KMS-11 (cell line): ENCODE measurements around the gene GPR153.

Experiments
- H2AFZ ChIP-seq: fragments of 200-600 bp; sonication (generic); 2 replicates; pipeline ENCODE4 v1.6.1; 2016; ENCODE audit warnings: antibody characterized with exemption, mixed run types, low read depth
- H3K27ac ChIP-seq: fragments of 200-600 bp; sonication (generic); 2 replicates; pipeline ENCODE4 v1.6.1; 2016; ENCODE audit warnings: mild to moderate bottlenecking, mixed run types
- H3K27me3 ChIP-seq: fragments of 200-600 bp; sonication (generic); 2 replicates; pipeline ENCODE4 v1.6.1; 2017; ENCODE audit warnings: mild to moderate bottlenecking, low read depth, mixed run types, moderate library complexity; ENCODE audit not compliant: insufficient read depth
- H3K36me3 ChIP-seq: fragments of 200-600 bp; sonication (generic); 2 replicates; pipeline ENCODE4 v1.6.1; 2017; ENCODE audit warnings: mild to moderate bottlenecking, mixed run types; ENCODE audit not compliant: insufficient read depth
- H3K4me1 ChIP-seq: fragments of 200-600 bp; sonication (generic); 2 replicates; pipeline ENCODE4 v1.6.1; 2016; ENCODE audit warnings: mild to moderate bottlenecking, low read depth, mixed run types; ENCODE audit not compliant: poor library complexity, severe bottlenecking
- H3K4me2 ChIP-seq: fragments of 200-600 bp; sonication (generic); 2 replicates; pipeline ENCODE4 v1.7.0; 2016; ENCODE audit warnings: mild to moderate bottlenecking, mixed run types
- H3K4me3 ChIP-seq: fragments of 200-600 bp; sonication (generic); IDR thresholded peaks from 2 replicates; pipeline ENCODE4 v1.6.1; 2017; ENCODE audit warnings: low read depth, low read length, mixed read lengths; ENCODE audit not compliant: insufficient read depth
- H3K79me2 ChIP-seq: fragments of 200-600 bp; sonication (generic); 2 replicates; pipeline ENCODE4 v1.6.1; 2016; ENCODE audit warnings: low read depth, mixed run types; ENCODE audit not compliant: insufficient read depth
- H3K9ac ChIP-seq: fragments of 200-600 bp; sonication (generic); 2 replicates; pipeline ENCODE4 v1.6.1; 2016; ENCODE audit warnings: mild to moderate bottlenecking, mixed run types
- H4K20me1 ChIP-seq: fragments of 200-600 bp; sonication (generic); 2 replicates; pipeline ENCODE4 v1.6.1; 2016; ENCODE audit warnings: mild to moderate bottlenecking, mixed run types; ENCODE audit not compliant: insufficient read depth
- CTCF ChIP-seq: fragments of 200-600 bp; sonication (generic); conservative IDR thresholded peaks from 2 replicates; pipeline ENCODE4 v1.6.1; 2017; ENCODE audit warnings: low read depth, mild to moderate bottlenecking, antibody characterized with exemption, low read length, moderate library complexity, mixed read lengths

GPR153 gene

DNA sequence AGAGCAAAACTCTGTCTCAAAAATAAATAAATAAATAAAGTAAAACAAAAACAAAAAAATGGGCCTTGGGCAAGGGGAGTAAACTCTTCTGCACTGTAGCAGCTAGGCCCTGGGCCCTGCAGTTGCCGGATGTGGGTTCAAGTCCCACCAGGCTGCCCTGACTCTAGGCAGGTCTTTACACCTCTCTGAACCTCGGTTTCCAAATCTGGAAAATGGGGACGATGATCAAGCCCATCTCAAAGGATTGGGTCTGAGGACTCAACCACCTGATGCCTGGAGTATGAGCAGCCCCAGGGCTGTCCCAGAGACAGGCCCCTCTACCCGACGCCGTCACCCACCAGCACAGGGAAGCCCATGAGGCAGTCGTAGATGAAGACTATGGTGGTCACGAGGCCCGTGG is 7.5 kb downstream of the GPR153 start:
- TF ChIP-seq CTCF, result no peak
- peaks cover 6% of the 10 kb centered on the region; the same call in 1 of the 2 replicates for H3K27me3 ChIP-seq
- H3K36me3 ChIP-seq, result no peaks in the 10 kb centered on the region
- H3K4me3 ChIP-seq, result no peak overlapping the region
- no peak overlapping the region for H2AFZ ChIP-seq
- H3K4me1 ChIP-seq, result no peaks in the 10 kb centered on the region
- H3K27ac ChIP-seq, result no peak overlapping the region
- H4K20me1 ChIP-seq, result no peaks in the 10 kb centered on the region
- H3K4me2 ChIP-seq, result no peak overlapping the region
- H3K79me2 ChIP-seq, result no peaks in the 10 kb centered on the region
- no peak overlapping the region for H3K9ac ChIP-seq

- peaks cover 9% of the 10 kb centered on the region; the same call in 1 of the 2 replicates for H3K27me3 ChIP-seq
- no peak for TF ChIP-seq CTCF
- H3K4me2 ChIP-seq, result no peak overlapping the region
These were observed 8.6 kb downstream of the GPR153 start for GRCh38 chr1:6252374-6252710.

DNA sequence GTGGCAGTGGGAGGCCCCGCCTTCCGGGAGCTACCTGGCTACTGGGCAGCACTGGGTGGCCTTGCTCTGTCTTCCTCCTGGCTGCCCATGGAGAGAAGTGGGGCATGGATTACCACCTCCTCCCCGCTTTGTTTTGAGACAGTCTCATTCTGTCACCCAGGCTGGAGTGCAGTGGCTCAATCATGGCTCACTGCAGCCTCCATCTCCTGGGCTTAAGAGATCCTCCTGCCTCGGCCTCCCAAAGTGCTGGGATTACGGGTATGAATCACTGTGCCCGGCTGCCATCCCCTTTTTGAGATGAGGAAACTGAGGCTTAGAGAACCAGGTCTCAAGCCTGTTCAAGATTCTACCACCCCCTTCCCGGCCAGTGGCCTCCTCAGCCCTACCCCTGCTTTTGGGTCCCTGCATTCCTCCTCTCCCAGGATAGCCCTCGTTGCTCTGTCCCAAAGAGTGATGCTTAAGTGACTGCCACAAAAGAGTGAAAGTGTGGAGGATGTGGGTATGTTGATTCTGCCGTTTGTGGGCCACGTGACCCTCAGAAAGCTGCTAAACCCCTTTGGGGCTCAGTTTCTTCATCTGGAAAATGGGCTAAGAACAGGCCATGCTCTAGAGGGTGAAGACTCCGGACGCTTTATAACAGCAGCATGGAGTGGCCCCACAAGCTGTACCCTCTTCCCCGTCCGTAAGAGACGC is 9.1 kb downstream of the GPR153 start:
- Histone ChIP-seq H3K4me1 (no peaks in the 10 kb centered on the region), H2AFZ (no peak overlapping the region), H3K36me3 (no peaks in the 10 kb centered on the region), H4K20me1 (no peaks in the 10 kb centered on the region), H3K9ac (no peak overlapping the region), H3K4me2 (no peak overlapping the region), H3K27ac (no peak overlapping the region), H3K27me3 (peaks cover 9% of the 10 kb centered on the region; the same call in 1 of the 2 replicates), H3K4me3 (no peak overlapping the region), H3K79me2 (no peaks in the 10 kb centered on the region)
- TF ChIP-seq CTCF, result no peak

More at GRCh38 chr1:6252374-6252710, 8.6 kb downstream of the GPR153 start:
- no peak overlapping the region for H2AFZ ChIP-seq
- no peak overlapping the region for H3K4me3 ChIP-seq
- H4K20me1 ChIP-seq, result no peaks in the 10 kb centered on the region
- no peak overlapping the region for H3K9ac ChIP-seq
- no peaks in the 10 kb centered on the region for H3K79me2 ChIP-seq
- no peaks in the 10 kb centered on the region for H3K36me3 ChIP-seq
- no peak overlapping the region for H3K27ac ChIP-seq
- H3K4me1 ChIP-seq, result no peaks in the 10 kb centered on the region

GRCh38 chr1:6251233-6251632 is 9.7 kb downstream of the GPR153 start:
- Histone ChIP-seq H4K20me1 (no peaks in the 10 kb centered on the region), H3K4me3 (no peak overlapping the region), H3K9ac (no peak overlapping the region), H2AFZ (no peak overlapping the region), H3K27ac (no peak overlapping the region), H3K4me2 (no peak overlapping the region), H3K79me2 (no peaks in the 10 kb centered on the region), H3K36me3 (no peaks in the 10 kb centered on the region), H3K27me3 (peaks cover 13% of the 10 kb centered on the region), H3K4me1 (peaks cover 4% of the 10 kb centered on the region)
- TF ChIP-seq CTCF, result no peak
